HepG2 (cell line): Measurements from ENCODE around the gene RNU11. TPM values are rescaled to one million over a fixed set of nuclear protein-coding genes. Genes with fewer than 3 reads are reported as not detected.
A peak's percentile ranks its signal among the peaks of the same experiment; 100 is the strongest.

Experiments
- ATAC-seq: fragments of 200-7000 bp; cut with Tn5 transposase; 3 replicates; pipeline ENCODE4 v1.9.1; 2020; ENCODE audit warnings: mild to moderate bottlenecking, moderate library complexity
- BruUV-seq: library from RNA; stranded (reverse); fragments of 400-500 nt; replicated peaks from 2 replicates; lab custom pipeline; 2021; lab: Mats Ljungman, UMichigan
- CTCF ChIA-PET: fragments of 300-600 bp; formaldehyde crosslinking; extraction: SDS; loops from one replicate; lab custom pipeline; 2021; ENCODE audit warnings: low total read pairs, inconsistent platforms, low intra/inter-chr PET ratio; lab: Yijun Ruan, JAX
- POLR2A ChIA-PET: fragments of 350-600 bp; sonication (Branson Sonifier 250); formaldehyde crosslinking; loops from one replicate; lab custom pipeline; 2020; ENCODE audit warnings: antibody characterized with exemption, inconsistent platforms; lab: Yijun Ruan, JAX
- DNase-seq: peaks from one replicate; pipeline ENCODE4 v3.0.0-alpha.2; 2015; ENCODE audit warnings: low spot score
- FAIRE-seq: peaks from 3 replicates; lab custom pipeline; 2011; peaks lifted over from hg19 to GRCh38; lab: Jason Lieb, UNC
- H2AFZ ChIP-seq: one replicate; pipeline ENCODE4 v1.6.1; 2011; ENCODE audit warnings: low read length, inconsistent platforms
- H3K27ac ChIP-seq: fragments of 300-600 bp; 3 replicates; pipeline ENCODE4 v1.8.0; 2011; ENCODE audit warnings: mixed run types, mild to moderate bottlenecking, mixed read lengths, low read length, inconsistent platforms; ENCODE audit not compliant: insufficient read depth; ENCODE audit errors: extremely low read length
- H3K27me3 ChIP-seq, 2 experiments: fragments of 200-600 bp in 1 of 2; 2 replicates in 1 of 2; 3 replicates in 1 of 2; pipeline versions ENCODE4 v1.6.0 to v1.8.0; 2011; ENCODE audit warnings: low read length in 2 of 2, mild to moderate bottlenecking in 2 of 2, moderate library complexity in 2 of 2, inconsistent platforms in 1 of 2; ENCODE audit not compliant: insufficient read depth in 2 of 2, control insufficient read depth in 1 of 2
- H3K36me3 ChIP-seq, 2 experiments: fragments of 200-600 bp in 1 of 2; replicated peaks in 1 of 2; 2 replicates in 1 of 2; 3 replicates in 1 of 2; pipeline versions ENCODE4 v1.5.1 to v1.8.0; 2011; ENCODE audit warnings: low read length in 2 of 2, inconsistent platforms in 1 of 2; ENCODE audit not compliant: insufficient read depth in 2 of 2, control insufficient read depth in 1 of 2
- H3K4me1 ChIP-seq: 2 replicates; pipeline ENCODE4 v1.5.1; 2012; ENCODE audit warnings: low read length, inconsistent platforms; ENCODE audit not compliant: insufficient read depth
- H3K4me2 ChIP-seq: 2 replicates; pipeline ENCODE4 v1.6.0; 2011; ENCODE audit warnings: low read depth, low read length, inconsistent platforms
- H3K4me3 ChIP-seq, 3 experiments: fragments of 200-600 bp in 1 of 3; sonication (generic), shearing (Covaris generic) in 1 of 3; replicated peaks in 1 of 3; 2 replicates each; pipeline ENCODE4 v1.5.1; 2011 to 2016; ENCODE audit warnings: low read length in 3 of 3, inconsistent platforms in 2 of 3, low read depth in 2 of 3, mild to moderate bottlenecking in 2 of 3, control low read depth in 1 of 3, mixed read lengths in 1 of 3; ENCODE audit not compliant: insufficient read depth in 1 of 3
- H3K79me2 ChIP-seq: one replicate; pipeline ENCODE4 v1.6.1; 2011; ENCODE audit warnings: low read length, inconsistent platforms; ENCODE audit not compliant: insufficient read depth
- H3K9ac ChIP-seq: 2 replicates; pipeline ENCODE4 v1.6.0; 2011; ENCODE audit warnings: mild to moderate bottlenecking, low read depth, low read length, inconsistent platforms; ENCODE audit not compliant: insufficient read depth
- H3K9me3 ChIP-seq: 2 replicates; pipeline ENCODE4 v1.5.1; 2012; ENCODE audit warnings: mild to moderate bottlenecking, low read length
- H4K20me1 ChIP-seq: 2 replicates; pipeline ENCODE4 v1.6.0; 2011; ENCODE audit warnings: inconsistent platforms, mild to moderate bottlenecking, low read length, moderate library complexity; ENCODE audit not compliant: insufficient read depth
- MBNL3 ChIP-seq: fragments of 250-450 bp; sonication (Bioruptor Pico); conservative IDR thresholded peaks from 2 replicates; pipeline ENCODE4 v1.8.0; 2022; ENCODE audit warnings: mild to moderate bottlenecking, inconsistent platforms
- RFXANK ChIP-seq: IDR thresholded peaks from 2 replicates; pipeline ENCODE4 v1.6.1; 2016
- SCMH1 ChIP-seq: sonication (generic); formaldehyde crosslinking; IDR thresholded peaks from 2 replicates; pipeline ENCODE4 v1.9.0; 2021; ENCODE audit warnings: missing genetic modification reagents, mild to moderate bottlenecking, borderline replicate concordance
- SP2 ChIP-seq: sonication (generic); formaldehyde crosslinking; IDR thresholded peaks from 2 replicates; pipeline ENCODE4 v1.5.1; 2020; ENCODE audit warnings: mild to moderate bottlenecking, missing genetic modification reagents
- TIGD3 ChIP-seq: sonication (generic); formaldehyde crosslinking; IDR thresholded peaks from 2 replicates; pipeline ENCODE4 v1.5.1; 2020; ENCODE audit warnings: mild to moderate bottlenecking, missing genetic modification reagents, borderline replicate concordance
- ZBTB7B ChIP-seq: sonication (generic); formaldehyde crosslinking; IDR thresholded peaks from 2 replicates; pipeline ENCODE4 v1.4.0; 2020; ENCODE audit warnings: missing genetic modification reagents
- ZNF614 ChIP-seq: IDR thresholded peaks from 2 replicates; pipeline ENCODE4 v1.6.1; 2018; ENCODE audit warnings: missing biosample characterization, missing genetic modification reagents, inconsistent platforms, borderline replicate concordance
- ZNF777 ChIP-seq: sonication (generic); formaldehyde crosslinking; IDR thresholded peaks from 2 replicates; pipeline ENCODE4 v1.4.0; 2020; ENCODE audit warnings: missing genetic modification reagents
- ZNF781 ChIP-seq: sonication (generic); formaldehyde crosslinking; IDR thresholded peaks from 2 replicates; pipeline ENCODE4 v1.5.1; 2020; ENCODE audit warnings: borderline replicate concordance, mild to moderate bottlenecking, missing genetic modification reagents; ENCODE audit errors: not compliant biosample characterization
- WGBS: methylation state at CpG from one replicate; pipeline ENCODE4 v1.1.6; 2017; ENCODE audit warnings: low lambda C conversion rate; 5-methylcytosine and 5-hydroxymethylcytosine counted together
- in situ Hi-C: cut with HindIII; loops from 2 replicates; pipeline ENCODE4 v1.10.0; 2017; ENCODE audit warnings: low pct_unique_long_range_greater_than_20kb; ENCODE audit not compliant: extremely low pct_ligation_motif_present
- intact Hi-C: fragments of 100-400 bp; cut with micrococcal nuclease; formaldehyde crosslinking; loops from one replicate; pipeline ENCODE4 v1.10.0; 2022; ENCODE audit not compliant: unreplicated experiment
- polyA plus RNA-seq, 8 experiments: library from polyadenylated mRNA; depleted of rRNA in 3 of 8; stranded (reverse) in 7 of 8; unstranded in 1 of 8; fragments of >200 nt; fragmentation: Illumina TruSeq in 4 of 8; extraction: Trizol in 4 of 8; gene quantifications; 2 replicates each; pipeline versions ENCODE4 v1.2.1 to v1.2.3, GENCODE V29; 2011 to 2016; ENCODE audit warnings: low read depth in 4 of 8, missing spikeins in 1 of 8, mixed read lengths in 1 of 8; ENCODE audit not compliant: insufficient read depth in 1 of 8
- total RNA-seq, 5 experiments: library from RNA; depleted of rRNA; stranded (reverse); fragments of >200 nt; fragmentation: Illumina TruSeq; extraction: Trizol; gene quantifications; 2 replicates each; pipeline ENCODE4 v1.2.3, GENCODE V29; 2016; ENCODE audit warnings: low read depth in 1 of 5
- TF ChIP-seq, protein P1 (sequence below): sonication (generic); formaldehyde crosslinking; IDR thresholded peaks from 2 replicates; pipeline ENCODE4 v1.4.0; 2020; ENCODE audit warnings: mild to moderate bottlenecking, missing genetic modification reagents
- TF ChIP-seq, protein P2 (sequence below): sonication (generic); formaldehyde crosslinking; IDR thresholded peaks from 2 replicates; pipeline ENCODE4 v1.9.0; 2022; ENCODE audit warnings: missing genetic modification reagents, mild to moderate bottlenecking, borderline replicate concordance
- TF ChIP-seq, protein P3 (sequence below): sonication (generic); formaldehyde crosslinking; IDR thresholded peaks from 2 replicates; pipeline ENCODE4 v1.5.0; 2020; ENCODE audit warnings: mild to moderate bottlenecking, missing genetic modification reagents

Gene RNU11
- total and polyA plus RNA-seq, 2 of the 13 experiments (the other 11 are each of a cell fraction or from before 2014, with no cell fraction given): not detected

DNA sequence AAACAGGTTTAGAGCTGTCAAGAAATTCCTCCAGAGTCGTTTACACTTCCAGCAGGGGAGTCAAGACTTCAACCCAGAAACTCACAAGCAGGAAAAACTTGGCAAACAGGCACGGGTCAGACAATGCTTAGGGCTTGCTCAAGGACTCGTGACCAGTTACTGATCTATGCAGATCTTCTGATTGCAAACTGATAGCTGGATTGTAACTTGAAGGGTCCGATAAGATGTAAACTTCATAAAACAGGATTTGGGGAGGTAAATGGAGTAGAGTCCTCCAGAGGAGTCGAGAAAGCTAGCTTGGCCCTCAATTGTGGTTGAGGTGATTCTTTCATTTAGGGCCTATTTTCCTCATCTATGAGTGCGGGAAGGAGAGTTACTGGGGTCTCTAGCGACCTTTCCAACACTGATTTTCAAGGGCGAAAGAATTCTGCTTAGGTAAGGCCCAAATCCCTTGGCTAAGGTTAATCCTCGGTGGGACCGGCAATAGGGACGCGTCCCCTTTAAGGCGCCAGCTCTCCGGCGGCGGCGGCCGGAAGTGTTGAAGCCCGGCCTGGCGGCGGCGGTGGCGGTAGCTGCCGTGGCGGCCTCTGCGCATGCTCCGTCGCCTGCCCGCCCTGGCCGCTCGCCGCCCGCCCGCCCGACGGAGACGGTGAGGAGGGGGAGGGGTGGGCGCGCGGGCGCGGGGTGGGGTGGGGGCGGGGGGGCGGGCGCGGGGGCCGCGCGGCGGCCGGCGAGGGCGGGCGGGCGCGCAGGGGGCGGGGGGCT, 20.0 kb downstream of the RNU11 start, which contains the start of gene GMEB1:
GMEB1 (plus strand) TSS at position 594 of the 765 bp plus-strand sequence. CDS start 14,829 bp downstream, outside the sequence.
- Histone ChIP-seq H4K20me1 (no peaks in the 10 kb centered on the region), H3K4me1 (peaks cover 39% of the 10 kb centered on the region), H3K9me3 (no peaks in the 10 kb centered on the region), H3K4me3 (peak within 1 kb of the TSS; percentile 81 to 97 (median 92)), H3K9ac (peak within 1 kb of the TSS; percentile 94), H3K4me2 (peak within 1 kb of the TSS; percentile 99), H3K27me3 (peaks cover 0 to 4% of the 10 kb centered on the region in 2 experiments; a peak in 2 of 5 replicates), H3K27ac (peak within 1 kb of the TSS; percentile 97), H3K79me2 (peaks cover 6% of the 10 kb centered on the region), H3K36me3 (no peaks in the 10 kb centered on the region; a peak in 1 of 5 replicates), H2AFZ (peak within 1 kb of the TSS; percentile 100)
- WGBS: 0% methylated on average over 6 of the region's 57 CpGs
- CTCF ChIA-PET: no interaction called here
- BruUV-seq: TSS peak; percentile 92
- in situ Hi-C loops (no loop called here), intact Hi-C loops (loop anchor here (5.0 kb wide), 1 partner anchor 69 kb away; the partner anchor contains the start of gene YTHDF2)
- DNase-seq: peak; percentile 73
- POLR2A ChIA-PET: interaction anchor here (0.6 to 4.4 kb wide), 11 partner anchors 9 to 163 kb away, joined by 3 to 115 read pairs (median 5); partner anchors contain the start of genes RCC1, RNU11, TAF12 and YTHDF2
- FAIRE-seq: peak; percentile 76
- ATAC-seq: peak; percentile 80
- TF ChIP-seq ZNF777 (CRISPR knock-in tag) (peak; percentile 9; the same call in 1 of the 2 replicates), TIGD3 (CRISPR knock-in tag) (no peak), ZNF781 (CRISPR knock-in tag) (no peak), SCMH1 (CRISPR knock-in tag) (no peak), ZNF614 (CRISPR knock-in tag) (no peak), ZBTB7B (CRISPR knock-in tag) (no peak), RFXANK (CRISPR knock-in tag) (0 out of 2 replicates have a peak, but pooled peaks have one; percentile 48), MBNL3 (CRISPR knock-in tag) (no peak), SP2 (CRISPR knock-in tag) (no peak)
- TF ChIP-seq, protein P1, sequence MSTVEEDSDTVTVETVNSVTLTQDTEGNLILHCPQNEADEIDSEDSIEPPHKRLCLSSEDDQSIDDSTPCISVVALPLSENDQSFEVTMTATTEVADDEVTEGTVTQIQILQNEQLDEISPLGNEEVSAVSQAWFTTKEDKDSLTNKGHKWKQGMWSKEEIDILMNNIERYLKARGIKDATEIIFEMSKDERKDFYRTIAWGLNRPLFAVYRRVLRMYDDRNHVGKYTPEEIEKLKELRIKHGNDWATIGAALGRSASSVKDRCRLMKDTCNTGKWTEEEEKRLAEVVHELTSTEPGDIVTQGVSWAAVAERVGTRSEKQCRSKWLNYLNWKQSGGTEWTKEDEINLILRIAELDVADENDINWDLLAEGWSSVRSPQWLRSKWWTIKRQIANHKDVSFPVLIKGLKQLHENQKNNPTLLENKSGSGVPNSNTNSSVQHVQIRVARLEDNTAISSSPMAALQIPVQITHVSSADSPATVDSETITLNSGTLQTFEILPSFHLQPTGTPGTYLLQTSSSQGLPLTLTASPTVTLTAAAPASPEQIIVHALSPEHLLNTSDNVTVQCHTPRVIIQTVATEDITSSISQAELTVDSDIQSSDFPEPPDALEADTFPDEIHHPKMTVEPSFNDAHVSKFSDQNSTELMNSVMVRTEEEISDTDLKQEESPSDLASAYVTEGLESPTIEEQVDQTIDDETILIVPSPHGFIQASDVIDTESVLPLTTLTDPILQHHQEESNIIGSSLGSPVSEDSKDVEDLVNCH: no peak
- TF ChIP-seq, protein P2, sequence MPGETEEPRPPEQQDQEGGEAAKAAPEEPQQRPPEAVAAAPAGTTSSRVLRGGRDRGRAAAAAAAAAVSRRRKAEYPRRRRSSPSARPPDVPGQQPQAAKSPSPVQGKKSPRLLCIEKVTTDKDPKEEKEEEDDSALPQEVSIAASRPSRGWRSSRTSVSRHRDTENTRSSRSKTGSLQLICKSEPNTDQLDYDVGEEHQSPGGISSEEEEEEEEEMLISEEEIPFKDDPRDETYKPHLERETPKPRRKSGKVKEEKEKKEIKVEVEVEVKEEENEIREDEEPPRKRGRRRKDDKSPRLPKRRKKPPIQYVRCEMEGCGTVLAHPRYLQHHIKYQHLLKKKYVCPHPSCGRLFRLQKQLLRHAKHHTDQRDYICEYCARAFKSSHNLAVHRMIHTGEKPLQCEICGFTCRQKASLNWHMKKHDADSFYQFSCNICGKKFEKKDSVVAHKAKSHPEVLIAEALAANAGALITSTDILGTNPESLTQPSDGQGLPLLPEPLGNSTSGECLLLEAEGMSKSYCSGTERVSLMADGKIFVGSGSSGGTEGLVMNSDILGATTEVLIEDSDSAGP (CRISPR knock-in tag): peak; percentile 100
- TF ChIP-seq, protein P3, sequence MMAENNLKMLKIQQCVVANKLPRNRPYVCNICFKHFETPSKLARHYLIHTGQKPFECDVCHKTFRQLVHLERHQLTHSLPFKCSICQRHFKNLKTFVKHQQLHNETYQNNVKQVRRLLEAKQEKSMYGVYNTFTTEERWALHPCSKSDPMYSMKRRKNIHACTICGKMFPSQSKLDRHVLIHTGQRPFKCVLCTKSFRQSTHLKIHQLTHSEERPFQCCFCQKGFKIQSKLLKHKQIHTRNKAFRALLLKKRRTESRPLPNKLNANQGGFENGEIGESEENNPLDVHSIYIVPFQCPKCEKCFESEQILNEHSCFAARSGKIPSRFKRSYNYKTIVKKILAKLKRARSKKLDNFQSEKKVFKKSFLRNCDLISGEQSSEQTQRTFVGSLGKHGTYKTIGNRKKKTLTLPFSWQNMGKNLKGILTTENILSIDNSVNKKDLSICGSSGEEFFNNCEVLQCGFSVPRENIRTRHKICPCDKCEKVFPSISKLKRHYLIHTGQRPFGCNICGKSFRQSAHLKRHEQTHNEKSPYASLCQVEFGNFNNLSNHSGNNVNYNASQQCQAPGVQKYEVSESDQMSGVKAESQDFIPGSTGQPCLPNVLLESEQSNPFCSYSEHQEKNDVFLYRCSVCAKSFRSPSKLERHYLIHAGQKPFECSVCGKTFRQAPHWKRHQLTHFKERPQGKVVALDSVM (CRISPR knock-in tag): 0 out of 2 replicates have a peak, but pooled peaks have one; percentile 10
